Large intestine (tissue), 3 donors: ENCODE measurements around the gene ASTN2. TPM values are rescaled to one million over a fixed set of nuclear protein-coding genes. Genes with fewer than 3 reads are reported as not detected.
"Not testable (repeated sequence)": the region's sequence is repeated elsewhere in the genome, so short reads cannot be mapped to it uniquely, and the experiment has no call there.

Experiments used
- DNase-seq, 2 donors: peaks; one replicate each; pipeline versions ENCODE4 v3.0.0 to v3.0.0-alpha.2; 2013
- H3K27ac ChIP-seq: one replicate; pipeline ENCODE4 v1.5.1; 2013; ENCODE audit warnings: low read length
- H3K27me3 ChIP-seq: 2 replicates; pipeline ENCODE4 v1.6.1; 2013; ENCODE audit warnings: low read length; ENCODE audit not compliant: control insufficient read depth, insufficient read depth
- H3K36me3 ChIP-seq: 2 replicates; pipeline ENCODE4 v1.6.1; 2013; ENCODE audit warnings: low read length; ENCODE audit not compliant: control insufficient read depth, insufficient read depth
- H3K4me1 ChIP-seq: one replicate; pipeline ENCODE4 v1.6.1; 2013; ENCODE audit warnings: low read length; ENCODE audit not compliant: control insufficient read depth, insufficient read depth
- H3K4me3 ChIP-seq: one replicate; pipeline ENCODE4 v1.5.1; 2013; ENCODE audit warnings: low read length
- H3K9me3 ChIP-seq: one replicate; pipeline ENCODE4 v1.6.1; 2013; ENCODE audit warnings: mild to moderate bottlenecking, low read depth, low read length, moderate library complexity; ENCODE audit not compliant: control insufficient read depth
- WGBS: methylation state at CpG from one replicate; pipeline ENCODE4 v1.1.5; 2013; ENCODE audit warnings: low lambda C conversion rate; ENCODE audit not compliant: insufficient coverage; 5-methylcytosine and 5-hydroxymethylcytosine counted together
- polyA plus RNA-seq: library from polyadenylated mRNA; unstranded; fragments of 120-200 nt; gene quantifications from one replicate; pipeline ENCODE4 v1.2.1, GENCODE V29; 2013

ASTN2 gene
- polyA plus RNA-seq, 1 donor = 11.4 TPM

- Histone ChIP-seq H3K36me3 (no peaks in the 10 kb centered on the region), H3K4me3 (no peak overlapping the region), H3K27me3 (no peaks in the 10 kb centered on the region), H3K9me3 (no peaks in the 10 kb centered on the region), H3K4me1 (no peaks in the 10 kb centered on the region), H3K27ac (no peak overlapping the region)
- no CpG with 5 or more reads among the region's 5 CpGs for WGBS
- no peak for DNase-seq
Observed at GRCh38 chr9:116934131-116934530, 480.7 kb downstream of the ASTN2 start.

- 100% methylated on average over 1 of the region's 2 CpGs for WGBS
- Histone ChIP-seq H3K36me3 (no peaks in the 10 kb centered on the region), H3K27ac (no peak overlapping the region), H3K27me3 (no peaks in the 10 kb centered on the region), H3K4me3 (no peak overlapping the region), H3K4me1 (no peaks in the 10 kb centered on the region), H3K9me3 (no peaks in the 10 kb centered on the region)
- DNase-seq = no peak
Observed at GRCh38 chr9:116933251-116933650, 481.6 kb downstream of the ASTN2 start.

GRCh38 chr9:116929621-116930020 is 485.2 kb downstream of the ASTN2 start:
- WGBS = no CpG with 5 or more reads among the region's 3 CpGs
- no peaks in the 10 kb centered on the region for H3K36me3 ChIP-seq
- DNase-seq = no peak
- no peaks in the 10 kb centered on the region for H3K27me3 ChIP-seq
- H3K9me3 ChIP-seq = no peaks in the 10 kb centered on the region
- no peaks in the 10 kb centered on the region for H3K4me1 ChIP-seq
- no peak overlapping the region for H3K27ac ChIP-seq
- H3K4me3 ChIP-seq = no peak overlapping the region

DNA sequence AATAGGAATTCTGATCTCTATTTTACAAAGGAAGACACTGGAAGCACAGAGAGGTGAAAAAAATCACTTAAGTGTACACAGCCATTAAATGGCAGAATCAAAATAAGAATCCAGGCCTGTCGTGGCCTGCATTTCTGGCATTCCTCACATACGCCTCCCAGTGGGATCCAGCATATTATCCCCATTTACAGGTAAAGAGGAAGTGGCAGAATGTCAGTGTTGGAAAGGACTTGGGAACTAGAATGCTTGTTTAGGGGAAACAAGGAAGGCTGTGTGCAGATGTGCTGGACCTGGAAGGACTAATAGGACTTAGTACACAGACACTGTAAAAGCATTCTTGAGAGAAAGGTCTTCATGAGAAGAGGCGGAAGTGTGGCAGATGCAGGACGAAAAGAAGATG is 486.0 kb downstream of the ASTN2 start:
- WGBS = 100% methylated on average over 2 of the region's 4 CpGs
- Histone ChIP-seq H3K27me3 (no peaks in the 10 kb centered on the region), H3K36me3 (no peaks in the 10 kb centered on the region), H3K9me3 (no peaks in the 10 kb centered on the region), H3K27ac (no peak overlapping the region), H3K4me3 (no peak overlapping the region), H3K4me1 (no peaks in the 10 kb centered on the region)
- no peak for DNase-seq

DNA sequence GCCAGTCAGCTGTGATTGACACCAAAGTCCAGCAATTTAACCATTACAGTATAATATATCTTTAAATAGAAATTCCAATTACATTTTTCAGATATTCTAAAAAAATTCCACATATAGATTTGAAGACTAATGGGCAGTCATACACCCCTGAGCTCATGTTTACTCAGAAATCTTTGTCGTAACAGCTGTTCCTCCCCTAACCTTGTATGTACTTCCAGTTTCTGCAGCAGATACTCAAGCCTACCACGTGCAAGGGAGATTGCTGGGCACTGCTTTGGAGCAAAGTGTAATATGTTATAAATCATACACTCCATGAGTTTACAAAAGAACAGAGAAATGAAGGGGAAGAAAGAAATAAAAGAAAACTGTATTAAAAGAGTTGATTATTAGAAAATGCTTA is 486.6 kb downstream of the ASTN2 start:
- Histone ChIP-seq H3K4me3 (no peak overlapping the region), H3K27me3 (no peaks in the 10 kb centered on the region), H3K9me3 (no peaks in the 10 kb centered on the region), H3K4me1 (no peaks in the 10 kb centered on the region), H3K36me3 (no peaks in the 10 kb centered on the region), H3K27ac (no peak overlapping the region)
- peak in 1 of 2 donors; percentile 5 for DNase-seq
- 20% methylated on average over 1 of the region's 2 CpGs for WGBS

DNA sequence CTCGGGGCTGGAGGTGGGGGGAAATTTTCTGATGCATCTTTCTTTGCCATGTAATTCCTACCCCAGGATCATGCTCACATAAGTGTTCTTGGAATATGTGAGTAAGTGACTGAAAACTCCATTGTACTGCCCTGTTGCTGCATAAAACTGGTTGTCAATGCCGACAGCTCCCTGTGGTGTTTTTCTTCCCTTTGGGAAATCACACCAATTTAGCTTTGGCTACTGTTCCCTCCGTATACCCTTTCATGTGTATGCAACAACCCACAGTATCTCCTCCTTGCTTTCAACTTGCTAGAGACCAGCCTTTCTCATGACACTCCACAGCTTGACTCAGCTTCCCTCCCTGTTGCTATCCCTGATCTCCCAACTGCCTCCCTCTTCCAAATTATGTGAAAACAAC is 487.1 kb downstream of the ASTN2 start:
- WGBS = no CpG with 5 or more reads among the region's 3 CpGs

GRCh38 chr9:116925121-116925520 is 489.7 kb downstream of the ASTN2 start:
- Histone ChIP-seq H3K36me3 (no peaks in the 10 kb centered on the region), H3K27ac (no peak overlapping the region), H3K4me3 (no peak overlapping the region), H3K9me3 (no peaks in the 10 kb centered on the region), H3K27me3 (no peaks in the 10 kb centered on the region), H3K4me1 (no peaks in the 10 kb centered on the region)
- no peak for DNase-seq

More for the DNA sequence above, 487.1 kb downstream of the ASTN2 start:
- H3K36me3 ChIP-seq = no peaks in the 10 kb centered on the region
- H3K27me3 ChIP-seq = no peaks in the 10 kb centered on the region
- H3K4me3 ChIP-seq = no peak overlapping the region
- no peak overlapping the region for H3K27ac ChIP-seq
- no peaks in the 10 kb centered on the region for H3K9me3 ChIP-seq
- H3K4me1 ChIP-seq = no peaks in the 10 kb centered on the region
- DNase-seq = no peak

DNA sequence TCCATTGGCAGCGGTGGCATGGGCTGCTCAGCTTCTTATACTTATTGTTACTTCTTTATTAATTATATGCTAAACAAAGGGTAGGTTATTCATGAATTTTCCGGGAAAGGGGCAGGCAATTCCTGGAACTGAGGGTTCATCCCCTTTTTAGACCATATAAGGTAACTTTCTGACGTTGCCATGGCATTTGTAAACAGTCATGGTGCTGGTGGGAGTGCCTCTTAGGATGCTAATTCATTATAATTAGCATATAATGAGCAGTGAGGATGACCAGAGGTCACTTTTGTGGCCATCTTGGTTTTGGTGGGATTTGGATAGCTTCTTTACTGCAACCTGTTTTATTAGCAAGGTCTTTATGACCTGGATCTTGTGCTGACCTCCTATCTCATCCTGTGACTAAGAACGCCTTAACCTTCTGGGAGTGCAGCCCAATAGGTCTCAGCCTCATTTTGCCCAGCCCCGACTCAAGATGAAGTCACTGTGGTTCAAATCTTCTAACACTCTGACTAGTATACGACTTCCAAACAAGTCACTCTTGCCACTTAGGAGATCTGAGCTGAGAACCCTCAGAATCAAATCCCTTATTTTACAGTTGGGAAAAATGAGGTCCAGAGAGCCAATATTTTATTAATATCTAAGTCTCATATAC is 490.3 kb downstream of the ASTN2 start:
- Histone ChIP-seq H3K36me3 (no peaks in the 10 kb centered on the region), H3K27me3 (no peaks in the 10 kb centered on the region), H3K9me3 (no peaks in the 10 kb centered on the region), H3K4me3 (no peak overlapping the region), H3K4me1 (no peaks in the 10 kb centered on the region), H3K27ac (no peak overlapping the region)
- 40% methylated on average over 1 of the region's 6 CpGs for WGBS
- DNase-seq = no peak

DNA sequence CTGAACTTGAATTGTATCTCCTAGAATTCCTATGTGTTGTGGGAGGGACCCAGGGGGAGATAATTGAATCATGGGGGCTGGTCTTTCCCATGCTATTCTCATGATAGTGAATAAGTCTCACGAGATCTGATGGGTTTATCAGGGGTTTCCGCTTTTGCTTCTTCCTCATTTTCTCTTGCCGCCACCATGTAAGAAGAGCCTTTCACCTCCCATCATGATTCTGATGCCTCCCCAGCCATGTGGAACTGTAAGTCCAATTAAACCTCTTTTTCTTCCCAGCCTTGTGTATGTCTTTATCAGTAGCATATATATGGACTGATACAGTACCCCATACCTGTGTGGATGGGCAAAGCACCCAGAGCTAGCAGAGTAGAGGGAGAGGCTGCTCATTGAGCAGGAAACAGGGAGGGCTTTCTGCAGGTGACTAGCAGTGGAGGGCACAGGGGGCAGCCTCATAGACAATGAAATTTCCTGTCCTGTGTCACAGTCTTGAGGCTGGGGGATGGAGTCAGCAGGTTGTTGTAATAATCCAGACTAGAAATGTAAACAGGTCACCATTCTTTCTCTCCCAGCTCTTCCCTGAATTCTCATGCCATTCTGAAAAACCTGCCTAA is 496.9 kb downstream of the ASTN2 start:
- not testable (repeated sequence) for H3K27me3 ChIP-seq, H3K4me3 ChIP-seq, H3K9me3 ChIP-seq, H3K4me1 ChIP-seq, DNase-seq, H3K27ac ChIP-seq, H3K36me3 ChIP-seq
- no CpG with 5 or more reads among the region's 3 CpGs for WGBS

- Histone ChIP-seq H3K9me3 (no peaks in the 10 kb centered on the region), H3K4me1 (no peaks in the 10 kb centered on the region), H3K27me3 (no peaks in the 10 kb centered on the region), H3K4me3 (no peak overlapping the region), H3K36me3 (no peaks in the 10 kb centered on the region), H3K27ac (no peak overlapping the region)
- DNase-seq = no peak
- whole genome bisulfite sequencing = no CpG with 5 or more reads among the region's 2 CpGs
Observed at GRCh38 chr9:116913536-116913935, 501.3 kb downstream of the ASTN2 start.

DNA sequence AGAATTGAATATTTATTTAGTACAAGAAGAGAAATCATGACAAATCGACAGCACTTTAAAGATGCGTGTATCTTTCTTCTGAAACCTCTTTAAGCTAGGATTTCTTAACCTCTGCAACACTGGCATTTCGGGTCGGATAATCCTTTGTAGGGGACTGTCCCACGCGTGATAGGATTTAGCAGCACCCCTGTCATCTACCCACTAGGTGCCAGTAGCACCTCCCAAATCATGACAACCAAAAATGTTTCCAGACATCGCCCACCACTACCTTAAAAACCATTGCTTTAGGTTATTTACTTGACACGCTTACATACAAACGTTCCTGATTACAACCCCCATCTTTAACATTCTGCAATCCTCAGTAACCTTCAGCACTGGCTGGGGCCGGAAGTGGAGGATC is 504.7 kb downstream of the ASTN2 start:
- H3K36me3 ChIP-seq = no peaks in the 10 kb centered on the region
- H3K27ac ChIP-seq = no peak overlapping the region
- no peaks in the 10 kb centered on the region for H3K4me1 ChIP-seq
- DNase-seq = no peak
- no peak overlapping the region for H3K4me3 ChIP-seq
- H3K9me3 ChIP-seq = no peaks in the 10 kb centered on the region
- 100% methylated on average over 1 of the region's 10 CpGs for WGBS
- no peaks in the 10 kb centered on the region for H3K27me3 ChIP-seq
